Loucy (cell line): ENCODE results near the gene SLC11A2.

ENCODE experiments used
- EZH2phosphoT487 ChIP-seq: fragments of 200-600 bp; IDR thresholded peaks from 2 replicates; pipeline ENCODE4 v1.6.1; 2018; ENCODE audit warnings: antibody characterized with exemption, mild to moderate bottlenecking, moderate library complexity, borderline replicate concordance
- TF ChIP-seq, protein P1 (sequence below): fragments of 200-600 bp; sonication (generic); conservative IDR thresholded peaks from 2 replicates; pipeline ENCODE4 v1.5.1; 2014; ENCODE audit warnings: mild to moderate bottlenecking, antibody characterized with exemption, low read length

DNA sequence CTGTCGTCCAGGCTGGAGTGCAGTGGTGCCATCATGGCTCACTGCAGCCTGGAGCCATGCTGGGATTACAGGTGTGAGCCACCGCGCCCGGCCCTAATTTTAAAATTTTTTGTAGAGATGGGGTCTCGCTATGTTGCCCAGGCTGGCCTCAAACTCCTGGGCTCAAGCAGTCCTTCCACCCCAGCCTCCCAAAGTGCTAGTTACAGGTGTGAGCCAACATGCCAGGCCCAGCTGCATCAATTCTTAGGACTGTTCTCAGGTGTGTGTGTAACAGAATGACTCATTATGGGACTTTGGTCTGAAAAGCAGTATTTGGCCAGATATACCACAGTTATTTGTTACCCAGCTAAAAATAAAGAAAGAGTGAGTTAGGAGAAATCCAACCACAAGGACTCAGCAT lies 39.3 kb upstream of the SLC11A2 start:
- TF ChIP-seq, protein P1, sequence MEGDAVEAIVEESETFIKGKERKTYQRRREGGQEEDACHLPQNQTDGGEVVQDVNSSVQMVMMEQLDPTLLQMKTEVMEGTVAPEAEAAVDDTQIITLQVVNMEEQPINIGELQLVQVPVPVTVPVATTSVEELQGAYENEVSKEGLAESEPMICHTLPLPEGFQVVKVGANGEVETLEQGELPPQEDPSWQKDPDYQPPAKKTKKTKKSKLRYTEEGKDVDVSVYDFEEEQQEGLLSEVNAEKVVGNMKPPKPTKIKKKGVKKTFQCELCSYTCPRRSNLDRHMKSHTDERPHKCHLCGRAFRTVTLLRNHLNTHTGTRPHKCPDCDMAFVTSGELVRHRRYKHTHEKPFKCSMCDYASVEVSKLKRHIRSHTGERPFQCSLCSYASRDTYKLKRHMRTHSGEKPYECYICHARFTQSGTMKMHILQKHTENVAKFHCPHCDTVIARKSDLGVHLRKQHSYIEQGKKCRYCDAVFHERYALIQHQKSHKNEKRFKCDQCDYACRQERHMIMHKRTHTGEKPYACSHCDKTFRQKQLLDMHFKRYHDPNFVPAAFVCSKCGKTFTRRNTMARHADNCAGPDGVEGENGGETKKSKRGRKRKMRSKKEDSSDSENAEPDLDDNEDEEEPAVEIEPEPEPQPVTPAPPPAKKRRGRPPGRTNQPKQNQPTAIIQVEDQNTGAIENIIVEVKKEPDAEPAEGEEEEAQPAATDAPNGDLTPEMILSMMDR, result no peak
- no peak for TF ChIP-seq EZH2phosphoT487
